HEK293 (cell line): ENCODE results near the gene RHBDF1.

Experiments used
- CTCF ChIA-PET: fragments of 350-600 bp; formaldehyde crosslinking; extraction: SDS; loops from one replicate; lab custom pipeline; 2021; ENCODE audit warnings: antibody characterized with exemption; lab: Yijun Ruan, JAX
- POLR2A ChIA-PET: fragments of 300-600 bp; formaldehyde crosslinking; extraction: SDS; loops from one replicate; lab custom pipeline; 2020; ENCODE audit warnings: antibody characterized with exemption, inconsistent platforms; lab: Yijun Ruan, JAX
- H3K27ac ChIP-seq: fragments of 200-500 bp; sonication (Bioruptor generic); 2 replicates; pipeline ENCODE4 v1.5.1; 2014; ENCODE audit warnings: low read depth, low read length, control low read depth, inconsistent platforms; ENCODE audit errors: extremely low read depth
- H3K36me3 ChIP-seq, 2 experiments: fragments of 200-500 bp in 1 of 2; sonication (Bioruptor generic) in 1 of 2; 1 replicate in 1 of 2; 2 replicates in 1 of 2; pipeline ENCODE4 v1.5.1; 2014 to 2017; ENCODE audit warnings: inconsistent platforms in 2 of 2, low read length in 2 of 2; ENCODE audit not compliant: control insufficient read depth in 2 of 2, insufficient read depth in 1 of 2
- H3K4me1 ChIP-seq: fragments of 200-500 bp; sonication (Bioruptor generic); 2 replicates; pipeline ENCODE4 v1.5.1; 2014; ENCODE audit warnings: mild to moderate bottlenecking, low read length, inconsistent platforms; ENCODE audit not compliant: control insufficient read depth, insufficient read depth
- H3K4me3 ChIP-seq: 2 replicates; pipeline ENCODE4 v1.5.1; 2011; ENCODE audit warnings: low read depth, mild to moderate bottlenecking, control low read depth, low read length, moderate library complexity
- H3K9me3 ChIP-seq: fragments of 200-500 bp; sonication (Bioruptor generic); 2 replicates; pipeline ENCODE4 v1.5.1; 2014; ENCODE audit warnings: low read depth, low read length, inconsistent platforms; ENCODE audit not compliant: control insufficient read depth, insufficient read depth
- BCL6B ChIP-seq: fragments of 450-650 bp; formaldehyde crosslinking; IDR thresholded peaks from 2 replicates; pipeline ENCODE4 v1.5.1; 2017; ENCODE audit warnings: missing biosample characterization, missing genetic modification characterization
- GLIS2 ChIP-seq: fragments of 450-650 bp; formaldehyde crosslinking; IDR thresholded peaks from 2 replicates; pipeline ENCODE4 v1.5.1; 2016; ENCODE audit warnings: missing biosample characterization, missing genetic modification characterization
- KLF1 ChIP-seq: fragments of 450-650 bp; formaldehyde crosslinking; IDR thresholded peaks from 2 replicates; pipeline ENCODE4 v1.5.1; 2016; ENCODE audit warnings: missing biosample characterization, missing genetic modification characterization
- KLF10 ChIP-seq: fragments of 450-650 bp; IDR thresholded peaks from 2 replicates; pipeline ENCODE4 v1.5.1; 2018; ENCODE audit warnings: missing biosample characterization, mild to moderate bottlenecking, missing genetic modification characterization
- KLF16 ChIP-seq: fragments of 450-650 bp; formaldehyde crosslinking; IDR thresholded peaks from 2 replicates; pipeline ENCODE4 v1.5.1; 2017; ENCODE audit warnings: missing biosample characterization, missing genetic modification characterization
- KLF8 ChIP-seq: fragments of 450-650 bp; formaldehyde crosslinking; IDR thresholded peaks from 2 replicates; pipeline ENCODE4 v1.5.1; 2016; ENCODE audit warnings: missing biosample characterization, missing genetic modification characterization
- MYNN ChIP-seq: fragments of 450-650 bp; formaldehyde crosslinking; IDR thresholded peaks from 2 replicates; pipeline ENCODE4 v1.5.1; 2016; ENCODE audit warnings: missing biosample characterization, missing genetic modification characterization, borderline replicate concordance
- PBX3 ChIP-seq: sonication (generic); formaldehyde crosslinking; IDR thresholded peaks from 2 replicates; pipeline ENCODE4 v1.8.1; 2022; ENCODE audit warnings: mild to moderate bottlenecking, moderate library complexity, missing genetic modification reagents
- PRDM4 ChIP-seq: fragments of 450-650 bp; formaldehyde crosslinking; IDR thresholded peaks from 2 replicates; pipeline ENCODE4 v1.5.1; 2017; ENCODE audit warnings: missing biosample characterization, missing genetic modification characterization
- SCRT1 ChIP-seq: fragments of 450-650 bp; formaldehyde crosslinking; IDR thresholded peaks from 2 replicates; pipeline ENCODE4 v1.5.1; 2016; ENCODE audit warnings: missing biosample characterization, missing genetic modification characterization, borderline replicate concordance
- SCRT2 ChIP-seq: fragments of 450-650 bp; formaldehyde crosslinking; IDR thresholded peaks from 2 replicates; pipeline ENCODE4 v1.5.1; 2016; ENCODE audit warnings: missing biosample characterization, missing genetic modification characterization
- SP2 ChIP-seq: fragments of 450-650 bp; formaldehyde crosslinking; IDR thresholded peaks from 2 replicates; pipeline ENCODE4 v1.5.1; 2016; ENCODE audit warnings: missing biosample characterization, missing genetic modification characterization
- ZIC2 ChIP-seq: fragments of 450-650 bp; formaldehyde crosslinking; IDR thresholded peaks from 2 replicates; pipeline ENCODE4 v1.5.1; 2016; ENCODE audit warnings: missing biosample characterization, missing genetic modification characterization
- ZNF10 ChIP-seq: fragments of 450-650 bp; formaldehyde crosslinking; IDR thresholded peaks from 2 replicates; pipeline ENCODE4 v1.5.1; 2017; ENCODE audit warnings: missing biosample characterization, missing genetic modification characterization
- ZNF214 ChIP-seq: fragments of 450-650 bp; formaldehyde crosslinking; IDR thresholded peaks from 2 replicates; pipeline ENCODE4 v1.5.1; 2017; ENCODE audit warnings: missing biosample characterization, mild to moderate bottlenecking, missing genetic modification characterization, borderline replicate concordance
- ZNF324 ChIP-seq: fragments of 450-650 bp; formaldehyde crosslinking; IDR thresholded peaks from 2 replicates; pipeline ENCODE4 v1.5.1; 2016; ENCODE audit warnings: missing biosample characterization, missing genetic modification characterization
- ZNF391 ChIP-seq: fragments of 450-650 bp; formaldehyde crosslinking; IDR thresholded peaks from 2 replicates; pipeline ENCODE4 v1.5.1; 2016; ENCODE audit warnings: low read depth, missing biosample characterization, missing genetic modification characterization, borderline replicate concordance
- ZNF416 ChIP-seq: fragments of 450-650 bp; formaldehyde crosslinking; IDR thresholded peaks from 2 replicates; pipeline ENCODE4 v1.5.1; 2016; ENCODE audit warnings: missing biosample characterization, missing genetic modification characterization
- ZNF600 ChIP-seq: fragments of 450-650 bp; formaldehyde crosslinking; IDR thresholded peaks from 2 replicates; pipeline ENCODE4 v1.5.1; 2016; ENCODE audit warnings: missing biosample characterization, missing genetic modification characterization
- ZNF639 ChIP-seq: fragments of 450-650 bp; formaldehyde crosslinking; IDR thresholded peaks from 2 replicates; pipeline ENCODE4 v1.5.1; 2016; ENCODE audit warnings: missing biosample characterization, missing genetic modification characterization
- ZNF76 ChIP-seq: fragments of 450-650 bp; formaldehyde crosslinking; IDR thresholded peaks from 2 replicates; pipeline ENCODE4; 2016; ENCODE audit warnings: low read depth, missing biosample characterization, missing genetic modification characterization, borderline replicate concordance
- ZNF792 ChIP-seq: fragments of 450-650 bp; formaldehyde crosslinking; IDR thresholded peaks from 2 replicates; pipeline ENCODE4 v1.5.1; 2016; ENCODE audit warnings: missing biosample characterization, missing genetic modification characterization
- TF ChIP-seq, protein P1 (sequence below): fragments of 450-650 bp; formaldehyde crosslinking; IDR thresholded peaks from 2 replicates; pipeline ENCODE4 v1.5.1; 2016; ENCODE audit warnings: missing biosample characterization, missing genetic modification characterization
- TF ChIP-seq, protein P2 (sequence below): fragments of 450-650 bp; formaldehyde crosslinking; IDR thresholded peaks from 2 replicates; pipeline ENCODE4 v1.5.1; 2016; ENCODE audit warnings: missing biosample characterization, missing genetic modification characterization

The RHBDF1 gene

GRCh38 chr16:83781-84615 lies 11.6 kb upstream of the RHBDF1 start (continued):
- TF ChIP-seq PRDM4 (tag by site-specific recombination), result no peak
- TF ChIP-seq ZNF600, result peak; percentile 31; the same call in 1 of the 2 replicates
- no peak for TF ChIP-seq ZNF214
- TF ChIP-seq KLF16, result no peak

- ChIA-PET POLR2A (interaction anchor here (0.5 to 1.5 kb wide), 2 partner anchors 11 to 38 kb away, joined by 3 read pairs; no protein-coding TSS in a partner anchor), CTCF (interaction anchor here (0.6 to 1.5 kb wide), 3 partner anchors 11 to 33 kb away, joined by 3 to 9 read pairs (median 3); no protein-coding TSS in a partner anchor)
- Histone ChIP-seq H3K4me1 (no peaks in the 10 kb centered on the region), H3K36me3 (peaks cover 0 to 65% of the 10 kb centered on the region in 2 experiments; a peak in 2 of 3 replicates), H3K9me3 (no peaks in the 10 kb centered on the region), H3K4me3 (no peak overlapping the region), H3K27ac (no peak overlapping the region)
- TF ChIP-seq ZNF10 (tag by site-specific recombination) (no peak), KLF8 (tag by site-specific recombination) (0 out of 2 replicates have a peak, but pooled peaks have one; percentile 30), MYNN (no peak), ZNF416 (tag by site-specific recombination) (no peak), KLF1 (tag by site-specific recombination) (peak; percentile 44), GLIS2 (peak; percentile 30; the same call in 1 of the 2 replicates), ZNF76 (tag by site-specific recombination) (no peak), ZNF639 (tag by site-specific recombination) (no peak), PBX3 (no peak), SCRT2 (no peak), SCRT1 (no peak), ZNF391 (no peak), ZNF792 (no peak), BCL6B (no peak), ZNF324 (no peak), KLF10 (tag by site-specific recombination) (no peak), ZIC2 (tag by site-specific recombination) (no peak), SP2 (tag by site-specific recombination) (no peak)
- TF ChIP-seq, protein P1, sequence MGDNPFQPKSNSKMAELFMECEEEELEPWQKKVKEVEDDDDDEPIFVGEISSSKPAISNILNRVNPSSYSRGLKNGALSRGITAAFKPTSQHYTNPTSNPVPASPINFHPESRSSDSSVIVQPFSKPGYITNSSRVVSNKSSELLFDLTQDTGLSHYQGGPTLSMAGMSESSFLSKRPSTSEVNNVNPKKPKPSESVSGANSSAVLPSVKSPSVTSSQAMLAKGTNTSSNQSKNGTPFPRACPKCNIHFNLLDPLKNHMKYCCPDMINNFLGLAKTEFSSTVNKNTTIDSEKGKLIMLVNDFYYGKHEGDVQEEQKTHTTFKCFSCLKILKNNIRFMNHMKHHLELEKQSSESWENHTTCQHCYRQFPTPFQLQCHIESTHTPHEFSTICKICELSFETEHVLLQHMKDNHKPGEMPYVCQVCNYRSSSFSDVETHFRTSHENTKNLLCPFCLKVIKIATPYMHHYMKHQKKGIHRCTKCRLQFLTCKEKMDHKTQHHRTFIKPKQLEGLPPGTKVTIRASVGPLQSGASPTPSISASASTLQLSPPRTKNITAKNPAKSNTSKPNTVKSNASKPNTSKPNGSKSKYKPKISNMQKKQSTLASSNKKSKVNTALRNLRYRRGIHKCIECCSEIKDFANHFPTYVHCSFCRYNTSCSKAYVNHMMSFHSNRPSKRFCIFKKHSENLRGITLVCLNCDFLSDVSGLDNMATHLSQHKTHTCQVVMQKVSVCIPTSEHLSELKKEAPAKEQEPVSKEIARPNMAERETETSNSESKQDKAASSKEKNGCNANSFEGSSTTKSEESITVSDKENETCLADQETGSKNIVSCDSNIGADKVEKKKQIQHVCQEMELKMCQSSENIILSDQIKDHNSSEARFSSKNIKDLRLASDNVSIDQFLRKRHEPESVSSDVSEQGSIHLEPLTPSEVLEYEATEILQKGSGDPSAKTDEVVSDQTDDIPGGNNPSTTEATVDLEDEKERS, result no peak
- TF ChIP-seq, protein P2, sequence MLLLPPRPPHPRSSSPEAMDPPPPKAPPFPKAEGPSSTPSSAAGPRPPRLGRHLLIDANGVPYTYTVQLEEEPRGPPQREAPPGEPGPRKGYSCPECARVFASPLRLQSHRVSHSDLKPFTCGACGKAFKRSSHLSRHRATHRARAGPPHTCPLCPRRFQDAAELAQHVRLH, result no peak
Measured at GRCh38 chr16:83060-83603, 10.7 kb upstream of the RHBDF1 start.
